SK-MEL-5 (cell line): ENCODE data around the gene HOXA10. TPM values are rescaled to one million over a fixed set of nuclear protein-coding genes. Genes with fewer than 3 reads are reported as not detected.
A peak's percentile ranks its signal among the peaks of the same experiment; 100 is the strongest.

Experiments used
- DNase-seq: peaks from one replicate; pipeline ENCODE4 v3.0.0-alpha.2; 2016; ENCODE audit warnings: low read depth, low spot score
- in situ Hi-C: cut with HindIII; loops from 2 replicates; pipeline ENCODE4 v1.10.0; 2016; ENCODE audit warnings: low sequenced_read_pairs, high pct_unique_total_duplicates, low pct_unique_long_range_greater_than_20kb
- total RNA-seq: library from RNA; depleted of rRNA; stranded (reverse); fragments of >200 nt; shearing (Covaris generic); gene quantifications from 2 replicates; pipeline ENCODE4 v1.2.3, GENCODE V29; 2014

HOXA10 gene
- total RNA-seq, 1 experiment from 2014 or later: not detected

GRCh38 chr7:27185854-27186667, 11.9 kb upstream of the HOXA10 start:
- DNase-seq: no peak
- in situ Hi-C loops: no loop called here

GRCh38 chr7:27185013-27185853, 11.1 kb upstream of the HOXA10 start, which contains the start of gene HOXA11:
Gene HOXA11, minus strand, starts transcription at chr7:27185232. Its CDS starts 88 bp downstream, at chr7:27185144.
- in situ Hi-C loops: no loop called here
- DNase-seq: no peak

GRCh38 chr7:27184337-27185012, 10.4 kb upstream of the HOXA10 start:
- DNase-seq: no peak
- in situ Hi-C loops: no loop called here

- no peak for DNase-seq
- in situ Hi-C loops: no loop called here
These were observed 9.7 kb upstream of the HOXA10 start for GRCh38 chr7:27183682-27184336.

- no peak for DNase-seq
- in situ Hi-C loops: no loop called here
These were observed 9.0 kb upstream of the HOXA10 start for GRCh38 chr7:27182861-27183681.

- in situ Hi-C loops: no loop called here
- no peak for DNase-seq
These were observed 8.2 kb upstream of the HOXA10 start for GRCh38 chr7:27182285-27182841.

- DNase-seq: no peak
- in situ Hi-C loops: no loop called here
These were observed 7.7 kb upstream of the HOXA10 start for GRCh38 chr7:27181795-27182275.

- in situ Hi-C loops: no loop called here
- no peak for DNase-seq
These were observed 6.6 kb upstream of the HOXA10 start for GRCh38 chr7:27180431-27181420.

- in situ Hi-C loops: no loop called here
- no peak for DNase-seq
These were observed 5.6 kb upstream of the HOXA10 start for GRCh38 chr7:27179503-27180430.

- in situ Hi-C loops: no loop called here
These were observed 4.9 kb upstream of the HOXA10 start for GRCh38 chr7:27179030-27179429.

GRCh38 chr7:27178366-27178765, 4.2 kb upstream of the HOXA10 start:
- no peak for DNase-seq
- in situ Hi-C loops: no loop called here

More at GRCh38 chr7:27179030-27179429, 4.9 kb upstream of the HOXA10 start:
- no peak for DNase-seq

- in situ Hi-C loops: no loop called here
These were observed 3.7 kb upstream of the HOXA10 start for GRCh38 chr7:27177795-27178320.

GRCh38 chr7:27176962-27177794, 3.1 kb upstream of the HOXA10 start:
- no peak for DNase-seq
- in situ Hi-C loops: no loop called here

More at GRCh38 chr7:27177795-27178320, 3.7 kb upstream of the HOXA10 start:
- peak; percentile 50 for DNase-seq
